ENCODE measurements around the gene OBP2B. TPM values are rescaled to one million over a fixed set of nuclear protein-coding genes. Genes with fewer than 3 reads are reported as not detected.
"Not testable (repeated sequence)": the region's sequence is repeated elsewhere in the genome, so short reads cannot be mapped to it uniquely, and the experiment has no call there.

The OBP2B gene
- polyA plus RNA-seq, 5 donors, result not detected

DNA sequence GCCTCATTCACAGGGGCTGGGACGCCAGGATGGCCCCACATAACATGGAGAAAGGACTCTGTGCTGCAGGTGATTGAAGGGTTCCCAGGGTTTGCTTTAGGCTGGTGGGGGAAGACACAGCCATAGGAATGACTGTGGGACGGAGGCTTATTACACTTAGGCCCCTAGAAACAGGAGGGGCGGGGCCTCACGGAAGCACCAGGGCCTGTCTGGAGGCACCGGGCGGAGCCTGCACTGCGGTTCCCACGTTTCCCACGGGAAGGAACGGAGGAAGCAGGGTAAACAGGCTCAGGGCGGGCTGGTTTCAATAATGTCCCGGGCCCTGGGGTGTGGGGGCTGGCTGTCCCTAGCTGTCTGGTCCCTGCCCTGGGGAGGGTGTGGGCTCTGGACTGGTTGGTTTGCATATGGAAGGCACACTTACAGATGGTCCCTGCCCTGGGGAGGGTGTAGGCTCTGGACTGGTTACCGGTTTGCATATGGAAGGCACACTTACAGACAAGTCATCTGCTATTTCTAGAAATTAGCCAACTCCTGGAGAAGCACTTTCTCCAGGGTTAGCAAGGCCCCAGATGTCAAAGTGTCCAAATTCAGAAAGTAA is 14.2 kb upstream of the OBP2B start:
- not testable (repeated sequence) for DNase-seq

DNA sequence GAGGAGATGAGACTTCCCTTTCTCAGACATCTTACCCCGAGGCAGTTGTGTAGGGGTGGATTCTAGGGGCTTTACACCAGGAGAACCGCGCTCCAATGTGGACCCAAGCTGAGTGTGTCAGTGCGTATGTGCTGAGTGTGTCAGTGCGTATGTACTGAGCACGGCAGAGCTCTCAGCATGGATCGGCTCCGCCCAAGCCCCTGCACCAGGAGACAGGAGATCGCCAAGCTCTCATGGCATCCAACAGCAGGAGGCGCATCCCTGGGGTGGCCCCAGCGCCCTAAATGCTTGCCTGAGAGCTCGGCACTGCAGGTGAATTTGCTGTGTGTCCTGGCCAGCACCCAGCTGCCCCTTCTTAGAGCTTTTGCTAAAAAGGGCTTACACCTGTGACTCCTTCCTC is 12.9 kb upstream of the OBP2B start:
- not testable (repeated sequence) for DNase-seq

DNA sequence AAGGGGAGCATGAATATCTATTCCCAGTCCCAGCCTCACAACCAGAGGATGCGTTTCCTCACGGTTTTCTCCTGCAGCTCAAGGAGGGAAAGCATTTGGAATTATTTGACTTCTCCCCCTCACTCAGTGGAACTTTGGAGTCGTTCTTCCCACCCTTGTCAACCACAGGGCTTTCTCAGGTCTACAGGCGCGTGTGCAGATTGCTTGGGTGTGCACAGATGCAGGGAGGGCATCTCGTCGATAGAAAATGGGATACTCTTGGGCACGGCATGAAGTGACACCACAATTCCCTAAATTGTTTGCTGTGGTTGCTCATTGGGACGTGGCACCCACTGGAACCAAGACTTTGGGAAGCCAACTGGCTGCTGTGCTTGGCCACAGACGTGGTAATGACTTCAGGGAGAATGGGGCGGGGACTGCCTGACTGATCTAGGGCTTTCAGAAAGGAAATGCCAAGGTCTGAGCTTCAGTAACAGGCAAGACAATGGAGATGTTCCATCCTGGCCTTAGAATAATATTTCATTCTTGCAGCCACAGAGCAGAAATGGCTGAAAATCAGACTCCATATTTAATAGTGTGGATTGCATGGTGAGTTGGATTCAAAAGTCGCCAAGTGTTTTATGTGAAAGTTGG is 12.2 kb upstream of the OBP2B start:
- DNase-seq, result no peak

DNA sequence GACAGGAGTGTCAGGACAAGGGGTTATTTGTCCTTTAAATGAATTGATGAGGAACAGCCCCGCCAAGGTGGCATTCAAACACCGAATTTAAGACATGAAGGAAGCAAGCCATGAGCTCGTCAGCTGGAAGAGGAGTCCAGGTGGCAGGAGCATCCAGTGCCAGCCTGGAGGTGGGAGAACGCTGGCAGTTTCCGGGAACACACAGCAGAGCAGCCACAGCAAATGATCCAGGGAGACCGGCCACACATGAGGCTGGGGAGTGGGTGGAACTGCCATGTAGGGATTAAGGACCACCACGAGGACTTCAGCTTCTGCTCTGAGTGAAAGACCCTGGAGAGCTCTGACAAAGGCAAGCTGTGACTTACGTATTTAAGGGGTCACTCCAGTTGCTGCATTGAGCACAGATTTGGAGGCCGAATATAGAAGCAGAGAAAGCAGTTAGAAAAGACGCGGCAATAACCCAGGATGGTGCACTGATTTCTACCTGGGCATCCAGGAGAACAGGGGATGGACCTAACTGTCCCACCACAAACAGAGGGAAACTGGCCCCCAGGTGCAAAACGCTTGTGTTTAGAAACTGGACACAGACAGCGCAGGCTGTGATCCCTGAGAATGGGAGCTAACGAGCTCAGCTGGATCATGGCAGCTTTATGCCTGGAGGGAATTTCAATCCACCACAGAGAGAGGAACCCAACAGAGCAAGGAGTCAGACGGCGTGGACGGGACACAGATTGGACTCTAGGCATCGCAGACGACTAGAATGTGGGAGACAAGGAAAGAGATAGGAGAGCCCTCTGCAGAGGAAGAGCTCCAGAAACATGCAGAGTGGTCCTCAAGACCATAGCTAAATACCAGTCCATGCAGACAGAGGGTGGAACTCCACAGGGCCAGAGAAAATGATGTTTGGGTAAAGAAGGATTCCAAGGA is 9.3 kb upstream of the OBP2B start:
- DNase-seq, result not testable (repeated sequence)

DNA sequence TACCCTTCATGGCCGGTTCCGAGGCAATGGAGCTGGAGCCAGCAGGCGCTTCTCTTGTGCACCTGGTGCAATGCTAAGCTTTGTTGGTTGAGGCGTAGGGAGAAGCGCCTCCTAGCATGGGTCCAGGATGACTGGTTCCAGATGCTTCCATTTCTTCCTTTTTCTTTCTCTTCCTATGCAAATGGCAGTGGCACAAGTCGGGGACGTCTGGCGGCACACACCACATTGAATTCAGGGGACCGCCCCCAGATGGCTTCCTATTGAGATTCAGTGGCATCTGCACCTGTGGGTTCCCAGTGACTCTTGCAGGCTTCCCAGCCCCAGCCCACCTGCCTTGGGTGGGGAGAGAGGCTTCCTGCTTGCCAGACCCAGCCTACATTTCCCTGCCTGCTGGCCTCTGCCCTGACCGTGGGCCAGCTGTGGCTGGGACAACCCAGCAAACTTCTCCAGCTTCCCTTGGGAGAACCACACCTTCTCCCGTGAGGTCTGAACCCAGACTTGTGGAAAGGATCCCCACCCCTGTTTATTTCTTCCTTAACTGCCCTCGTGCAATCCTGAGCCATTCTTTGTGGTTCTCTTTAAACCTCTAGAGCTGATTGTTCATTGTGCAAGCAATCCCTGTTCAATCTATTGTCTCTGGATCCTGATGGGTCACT is 8.4 kb upstream of the OBP2B start:
- not testable (repeated sequence) for DNase-seq

DNA sequence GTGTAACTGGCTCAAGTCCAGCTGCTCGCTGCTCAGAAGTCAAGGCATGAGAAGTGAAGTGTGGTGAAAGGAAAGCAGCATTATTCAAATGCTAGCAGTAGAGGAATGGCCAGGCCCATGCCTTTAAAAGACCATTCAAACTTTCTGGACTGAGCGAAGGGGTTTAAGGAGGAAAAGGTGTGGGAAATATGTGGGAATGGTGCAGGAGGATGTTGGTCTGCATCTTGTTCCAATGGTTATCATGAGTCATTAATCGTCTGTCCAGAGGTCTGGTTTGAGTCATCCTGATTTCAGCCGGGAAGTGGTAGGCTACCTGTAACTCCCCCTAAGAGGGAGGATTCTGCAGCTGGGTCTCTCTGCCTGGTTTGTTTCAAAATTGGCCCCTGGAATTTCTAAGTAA is 5.2 kb upstream of the OBP2B start:
- DNase-seq, result not testable (repeated sequence)

DNA sequence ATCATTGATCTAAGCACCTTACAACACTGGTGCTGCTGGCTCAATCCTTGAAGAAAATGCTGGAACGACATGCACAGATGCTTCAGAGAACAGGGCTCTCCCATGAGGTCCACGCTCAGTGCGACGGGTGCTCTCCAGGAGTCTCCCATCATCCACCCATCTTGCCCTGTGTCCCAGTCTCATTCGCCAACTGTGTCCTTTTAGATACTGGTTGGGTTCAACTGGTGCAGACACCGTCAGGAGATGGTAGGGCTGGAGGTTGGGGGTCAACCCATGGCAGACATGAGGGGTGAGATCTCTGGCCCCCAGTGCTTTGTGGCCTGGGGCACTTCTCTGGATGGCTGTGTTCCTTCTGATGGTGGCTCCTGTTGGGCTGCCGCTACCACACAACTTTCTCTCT is 1.6 kb upstream of the OBP2B start:
- DNase-seq, result no peak

DNA sequence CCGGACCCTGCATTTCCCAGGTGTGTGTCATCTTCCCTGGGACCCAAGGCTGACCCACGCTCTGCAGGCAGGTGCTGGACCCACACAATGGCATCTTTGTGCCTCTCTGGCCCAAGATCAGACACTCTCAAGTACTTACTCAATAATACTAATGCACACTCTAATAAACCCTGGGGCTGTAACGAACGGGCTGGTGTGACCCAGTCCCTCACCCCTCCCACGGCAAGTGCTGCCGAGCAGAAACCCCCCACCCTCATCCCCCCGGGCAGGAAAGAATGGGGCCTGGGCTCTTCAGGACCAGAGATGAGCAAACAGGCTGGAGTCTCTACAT is 1.1 kb upstream of the OBP2B start:
- no peak for DNase-seq

DNA sequence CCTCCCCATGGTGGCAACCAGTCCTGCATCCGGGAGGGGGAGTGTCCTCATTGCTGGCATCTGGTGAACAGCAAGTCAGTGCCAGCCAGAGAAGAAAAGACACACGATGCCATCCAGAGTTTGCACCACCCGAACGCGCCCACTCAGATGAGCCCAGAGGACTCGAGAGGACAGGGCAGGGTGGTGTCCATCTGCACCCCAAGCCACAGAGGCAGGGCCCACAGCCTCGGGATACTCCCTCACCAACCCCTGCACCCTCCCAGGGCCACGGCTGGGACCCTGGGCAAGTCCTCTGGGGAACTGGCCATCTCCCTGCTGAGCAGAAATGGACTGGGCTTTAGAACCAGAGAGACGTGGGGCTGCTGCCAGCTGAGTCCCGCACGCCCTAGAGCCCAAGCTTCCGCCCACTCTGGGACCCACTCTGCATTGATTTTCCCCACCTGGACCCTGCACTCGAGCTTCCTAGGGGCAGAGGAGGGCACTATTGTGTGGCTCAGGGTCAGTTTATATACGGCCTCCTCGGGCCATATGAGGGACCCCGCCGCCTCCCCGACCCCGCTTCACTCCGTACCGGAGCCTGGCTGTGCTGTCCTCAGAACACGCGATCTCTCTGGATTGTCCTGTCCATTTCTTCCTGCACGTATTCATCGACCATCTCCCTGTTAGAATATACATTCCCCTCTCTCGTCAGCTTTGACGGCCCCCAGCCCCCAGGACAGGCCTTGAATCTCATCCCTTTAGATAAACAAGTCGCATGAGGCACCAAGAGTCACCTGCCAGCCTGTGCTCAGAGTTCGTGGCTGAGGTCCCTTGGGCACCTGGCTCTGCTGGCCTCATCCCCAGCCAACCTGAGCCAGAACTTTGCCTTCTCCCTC is 514 bp upstream of the OBP2B start:
- not testable (repeated sequence) for DNase-seq

DNA sequence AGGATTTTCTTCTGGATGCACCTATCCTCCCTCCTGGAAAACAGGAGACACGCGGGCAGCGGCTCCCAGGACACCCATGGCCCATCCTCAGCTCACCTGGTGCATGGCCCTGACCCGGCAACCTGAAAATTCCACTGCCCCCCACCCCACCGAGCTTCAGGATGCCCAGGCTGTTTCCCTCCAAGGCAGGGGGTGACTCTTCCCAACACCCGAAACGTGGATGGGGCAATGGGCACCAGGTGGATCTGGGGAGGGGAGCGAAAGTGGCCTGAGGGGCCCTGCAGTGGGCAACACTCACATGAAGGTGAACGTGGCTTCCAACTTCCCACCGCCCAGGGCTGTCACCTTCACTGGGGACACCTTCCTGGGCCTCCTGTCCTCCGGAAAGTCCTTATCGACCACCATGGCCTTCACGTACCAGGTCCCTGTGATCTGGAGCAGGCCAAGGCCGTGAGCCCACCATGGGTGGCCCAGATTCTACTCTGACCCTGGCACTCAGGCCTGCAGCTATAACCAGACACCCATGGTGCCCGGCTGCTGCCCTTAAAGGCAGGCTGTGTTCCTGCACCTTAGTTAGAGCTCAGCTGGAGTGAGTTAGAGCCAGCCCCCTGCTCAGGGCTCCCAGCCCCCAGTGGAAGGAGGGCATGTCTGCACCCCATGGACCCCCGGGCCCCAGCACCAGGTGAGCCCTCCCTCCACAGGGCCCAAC is 725 bp downstream of the OBP2B start:
- not testable (repeated sequence) for DNase-seq

DNA sequence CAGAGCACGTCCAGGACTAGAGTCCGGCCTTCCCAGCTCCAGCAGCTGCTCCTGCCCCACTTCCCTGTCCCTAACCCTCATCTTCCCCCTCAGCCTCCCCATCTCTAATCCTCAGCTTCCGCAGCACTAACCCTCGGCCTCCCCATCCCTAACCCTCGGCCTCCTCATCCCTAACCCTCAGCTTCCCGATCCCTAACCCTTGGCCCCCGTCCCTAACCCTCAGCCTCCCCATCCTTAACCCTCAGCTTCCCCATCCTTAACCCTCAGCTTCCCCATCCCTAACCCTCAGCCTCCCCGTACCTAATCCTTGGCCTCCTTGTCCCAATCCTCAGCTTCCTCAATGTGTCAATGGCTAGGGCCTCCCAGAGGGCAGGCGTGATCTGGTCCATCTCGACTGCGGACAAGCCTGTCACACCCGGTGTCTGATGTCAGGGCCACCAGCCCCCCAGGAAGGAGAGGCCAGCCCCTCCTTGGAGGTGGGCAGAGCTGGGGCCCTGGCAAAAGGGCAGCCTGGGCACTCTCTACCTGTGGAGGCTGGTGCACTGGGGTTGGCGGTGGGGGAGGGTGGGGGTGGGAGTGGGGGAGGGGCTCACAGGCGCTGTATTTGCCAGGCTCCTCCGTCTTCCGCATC is 1.4 kb downstream of the OBP2B start:
- DNase-seq, result no peak

DNA sequence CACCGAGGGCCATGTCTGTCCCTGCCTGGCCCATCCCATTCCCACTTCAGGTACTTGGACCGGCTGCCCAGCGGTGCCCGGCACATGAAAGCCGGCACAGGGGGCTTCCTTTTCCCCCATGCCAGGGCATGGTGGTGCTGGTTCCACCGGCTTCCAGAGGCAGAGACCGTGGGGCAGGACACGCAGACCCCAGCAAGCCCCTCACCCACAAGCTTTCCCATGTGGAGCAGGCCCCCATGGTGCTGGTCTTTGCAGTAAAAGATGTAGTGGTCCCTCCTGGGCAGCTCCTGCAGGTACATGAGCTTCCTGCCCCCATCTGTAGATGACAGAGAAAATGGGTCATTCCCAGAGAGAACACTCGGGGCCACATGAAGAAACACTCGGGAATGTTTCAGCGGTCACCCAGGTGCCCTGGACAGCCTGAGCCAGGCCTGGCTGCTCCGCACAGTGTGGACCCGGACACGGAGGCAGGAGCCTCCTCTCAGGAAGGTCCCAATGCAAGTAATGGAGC is 2.0 kb downstream of the OBP2B start:
- DNase-seq, result no peak

DNA sequence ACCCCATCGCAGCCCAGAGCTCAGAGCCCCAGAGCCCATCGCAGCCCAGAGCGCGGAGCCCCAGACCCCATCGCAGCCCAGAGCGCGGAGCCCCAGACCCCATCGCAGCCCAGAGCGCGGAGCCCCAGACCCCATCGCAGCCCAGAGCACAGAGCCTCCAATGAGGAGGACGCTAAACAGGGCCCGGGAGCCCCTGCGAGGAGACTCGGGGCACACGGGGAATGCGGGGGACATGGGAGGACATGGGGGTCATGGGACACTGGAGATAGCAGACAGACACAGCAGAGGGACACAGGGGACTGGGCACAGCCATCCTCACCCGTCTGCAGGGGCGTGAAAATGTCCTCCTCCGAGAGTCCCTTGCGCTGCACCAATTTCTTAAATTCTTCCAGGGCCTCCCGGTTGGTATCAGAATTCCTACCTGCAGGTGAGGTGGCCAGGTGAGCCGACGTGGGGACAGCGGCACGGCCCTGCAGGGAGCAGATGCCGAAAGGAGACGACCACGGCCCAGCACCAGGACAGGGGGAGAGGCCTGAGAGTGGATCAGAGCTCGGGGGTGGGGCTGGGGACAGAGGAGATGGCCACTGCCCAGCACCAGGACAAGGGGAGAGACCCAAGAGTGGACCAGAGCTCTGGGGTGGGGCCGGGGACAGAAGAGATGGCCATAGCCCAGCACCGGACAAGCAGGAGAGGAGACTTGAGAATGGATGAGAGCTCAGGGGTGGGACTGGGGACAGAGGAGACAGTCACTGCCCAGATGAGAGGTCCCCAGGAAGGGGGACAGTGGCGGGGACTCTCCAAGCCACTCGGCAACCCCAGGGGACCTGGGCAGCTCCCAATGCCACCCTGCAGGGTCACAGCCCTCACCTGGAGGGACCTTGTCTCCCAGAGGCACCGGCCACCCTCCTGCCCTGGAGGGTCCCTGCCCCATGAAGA is 2.8 kb downstream of the OBP2B start:
- no peak for DNase-seq

DNA sequence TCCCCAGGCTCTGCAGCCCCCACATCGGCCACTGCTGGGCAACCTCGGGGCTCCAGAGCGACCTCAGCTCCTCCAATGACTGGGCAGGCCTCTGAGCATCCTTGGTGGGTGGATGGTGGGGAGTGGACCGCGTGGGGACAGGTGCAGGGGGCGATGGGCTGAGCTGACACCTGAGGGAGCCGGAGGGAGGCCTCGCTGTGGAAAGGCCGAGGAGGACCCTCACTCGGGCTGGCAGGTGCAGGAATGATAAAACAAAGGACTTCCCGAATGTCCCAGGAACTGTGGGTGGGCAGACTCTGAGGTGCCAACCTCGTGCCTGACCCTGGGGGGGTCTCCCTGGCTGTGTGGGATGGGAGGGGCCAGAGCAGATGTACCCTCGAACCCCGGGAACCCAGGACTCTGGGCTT is 3.6 kb downstream of the OBP2B start:
- DNase-seq, result not testable (repeated sequence)

DNA sequence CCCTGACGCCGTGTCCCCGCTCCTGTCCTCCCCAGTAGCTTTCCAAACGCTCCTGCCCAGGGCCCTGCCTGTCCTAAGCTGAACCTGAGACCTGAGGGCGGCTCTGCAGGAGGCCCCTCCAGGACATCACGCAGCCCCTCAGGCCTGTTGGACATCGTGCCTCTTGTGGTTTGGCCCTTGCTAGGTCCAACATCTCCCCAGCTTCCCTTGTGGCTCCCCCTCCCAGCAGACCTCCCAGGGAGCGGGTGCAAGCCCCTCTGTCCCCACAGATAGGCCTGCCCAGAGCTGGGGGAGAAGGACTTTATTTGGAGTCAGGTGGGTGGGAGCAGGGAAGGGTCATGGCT is 4.1 kb downstream of the OBP2B start:
- DNase-seq, result no peak

DNA sequence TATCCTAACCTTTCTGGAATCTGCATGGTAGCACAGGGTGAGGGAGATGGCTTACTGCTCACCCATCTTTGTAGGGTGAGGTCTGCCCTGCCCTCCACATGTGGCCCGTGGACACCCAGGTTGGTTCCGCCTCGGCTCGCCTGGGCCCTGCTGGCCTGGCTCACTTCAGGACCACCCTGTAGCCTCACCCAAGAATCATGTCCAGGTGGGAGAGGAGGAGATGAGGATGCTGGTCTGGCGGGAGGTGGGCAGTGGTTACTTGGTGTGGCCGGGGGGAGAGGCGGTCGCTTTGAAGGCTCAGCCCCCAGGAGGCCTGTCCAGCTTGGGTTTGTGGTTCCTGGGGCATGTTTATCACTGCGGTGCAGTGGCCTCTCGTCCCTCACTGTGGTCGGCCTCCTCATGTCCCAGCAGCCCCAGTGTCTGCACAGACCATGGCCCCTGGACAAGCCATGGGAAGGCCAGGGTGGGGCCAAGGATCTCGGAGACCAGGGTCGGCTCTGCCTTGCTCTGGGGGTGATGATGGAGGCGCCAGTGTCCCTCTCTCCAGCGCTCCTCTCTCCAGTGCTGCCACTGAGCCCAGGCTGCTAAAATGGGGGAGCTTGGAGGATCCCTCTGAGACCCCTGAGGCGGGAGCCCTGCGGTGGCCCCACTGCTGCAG is 4.6 kb downstream of the OBP2B start:
- no peak for DNase-seq

DNA sequence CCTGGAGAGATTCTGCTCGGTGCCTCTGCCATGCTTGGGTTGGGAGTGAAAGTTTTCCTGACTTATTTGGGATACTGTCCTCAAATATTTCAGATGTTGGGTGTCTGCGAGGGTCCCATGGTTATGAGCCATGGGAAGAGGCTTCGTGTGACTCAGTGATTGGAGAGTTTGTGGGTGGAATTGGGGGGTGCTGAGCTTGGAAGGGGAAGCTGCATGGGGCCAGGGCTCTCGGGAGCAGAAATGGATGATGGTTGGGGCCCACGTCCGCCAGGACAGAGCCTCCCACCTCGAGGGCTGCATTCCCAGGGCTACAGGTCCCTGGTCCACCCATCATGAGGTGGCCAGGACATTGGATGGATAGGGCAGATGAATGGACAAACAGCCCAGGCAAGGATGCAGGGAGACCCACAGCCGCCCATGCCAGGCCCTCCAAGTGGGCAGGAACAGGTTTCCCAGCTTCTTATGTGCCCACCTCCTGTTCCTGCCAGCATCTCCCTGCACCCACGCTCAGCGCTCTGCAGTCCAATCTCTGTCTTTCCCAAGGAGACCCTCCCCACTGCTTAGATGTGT is 5.5 kb downstream of the OBP2B start:
- DNase-seq, result no peak

Data from right lung (tissue), 5 donors.